IMR-90 (cell line): ENCODE data around the gene SYNC. TPM values are rescaled to one million over a fixed set of nuclear protein-coding genes. Genes with fewer than 3 reads are reported as not detected.

ENCODE experiments used
- ATAC-seq: fragments of 200-7000 bp; cut with Tn5 transposase; 2 replicates; pipeline ENCODE4 v1.9.1; 2020; ENCODE audit warnings: low read depth, mild to moderate bottlenecking, moderate library complexity
- BruUV-seq: library from RNA; stranded (reverse); fragments of 400-500 nt; replicated peaks from 2 replicates; lab custom pipeline; 2021; lab: Mats Ljungman, UMichigan
- CTCF ChIA-PET: fragments of 300-600 bp; formaldehyde crosslinking; extraction: SDS; loops from one replicate; lab custom pipeline; 2021; ENCODE audit warnings: antibody characterized with exemption; lab: Yijun Ruan, JAX
- POLR2A ChIA-PET: fragments of 300-600 bp; sonication (Branson Sonifier 250); formaldehyde crosslinking; loops from one replicate; lab custom pipeline; 2022; ENCODE audit warnings: antibody characterized with exemption; ENCODE audit not compliant: unreplicated experiment; lab: Charles Lee
- DNase-seq: peaks from one replicate; pipeline ENCODE4 v3.0.0; 2013
- H2AFZ ChIP-seq: replicated peaks from 2 replicates; pipeline ENCODE3; 2013; ENCODE audit warnings: low read length, mild to moderate bottlenecking; ENCODE audit not compliant: poor library complexity
- H2AK5ac ChIP-seq: 2 replicates; pipeline ENCODE4 v1.6.1; 2013; ENCODE audit warnings: low read depth, low read length, inconsistent platforms
- H2AK9ac ChIP-seq: replicated peaks from 2 replicates; pipeline ENCODE3; 2013; ENCODE audit warnings: mild to moderate bottlenecking, low read depth, low read length, moderate library complexity; ENCODE audit not compliant: poor library complexity
- H2BK120ac ChIP-seq: 2 replicates; pipeline ENCODE4 v1.6.1; 2013; ENCODE audit warnings: low read depth, low read length, inconsistent platforms
- H2BK15ac ChIP-seq: 3 replicates; pipeline ENCODE4 v1.6.1; 2013; ENCODE audit warnings: low read depth, low read length, inconsistent platforms
- H2BK20ac ChIP-seq: 2 replicates; pipeline ENCODE4 v1.6.1; 2013; ENCODE audit warnings: low read depth, mild to moderate bottlenecking, inconsistent platforms, low read length, moderate library complexity
- H2BK5ac ChIP-seq: 2 replicates; pipeline ENCODE4 v1.6.1; 2013; ENCODE audit warnings: mild to moderate bottlenecking, low read depth, low read length, inconsistent platforms; ENCODE audit not compliant: poor library complexity, severe bottlenecking
- H3K14ac ChIP-seq: replicated peaks from 2 replicates; pipeline ENCODE4 v1.6.1; 2013; ENCODE audit warnings: low read depth, low read length, inconsistent platforms
- H3K18ac ChIP-seq: 2 replicates; pipeline ENCODE4 v1.6.1; 2013; ENCODE audit warnings: low read depth, low read length, control low read depth
- H3K23ac ChIP-seq: 2 replicates; pipeline ENCODE4 v1.6.1; 2013; ENCODE audit warnings: low read depth, low read length, inconsistent platforms
- H3K27ac ChIP-seq: 2 replicates; pipeline ENCODE4 v1.5.1; 2013; ENCODE audit warnings: mild to moderate bottlenecking, control low read depth, low read length; ENCODE audit not compliant: insufficient read depth
- H3K27me3 ChIP-seq: 2 replicates; pipeline ENCODE4 v1.6.1; 2013; ENCODE audit warnings: low read length; ENCODE audit not compliant: control insufficient read depth, insufficient read depth
- H3K36me3 ChIP-seq: 2 replicates; pipeline ENCODE4 v1.6.1; 2013; ENCODE audit warnings: low read length, mixed read lengths; ENCODE audit not compliant: control insufficient read depth, insufficient read depth
- H3K4ac ChIP-seq: 2 replicates; pipeline ENCODE4 v1.6.1; 2013; ENCODE audit warnings: low read depth, low read length, inconsistent platforms
- H3K4me1 ChIP-seq: 2 replicates; pipeline ENCODE4 v1.6.1; 2013; ENCODE audit warnings: low read length, mixed read lengths; ENCODE audit not compliant: control insufficient read depth, insufficient read depth
- H3K4me2 ChIP-seq: 2 replicates; pipeline ENCODE4 v1.6.1; 2013; ENCODE audit warnings: low read depth, mild to moderate bottlenecking, control low read depth, low read length, moderate library complexity
- H3K4me3 ChIP-seq: 2 replicates; pipeline ENCODE4 v1.5.1; 2013; ENCODE audit warnings: low read depth, mild to moderate bottlenecking, control low read depth, low read length, moderate library complexity; ENCODE audit not compliant: insufficient read depth
- H3K56ac ChIP-seq: 2 replicates; pipeline ENCODE4 v1.6.1; 2013; ENCODE audit warnings: low read length, inconsistent platforms; ENCODE audit not compliant: insufficient read depth; ENCODE audit errors: extremely low read depth
- H3K79me1 ChIP-seq, 2 experiments: 2 replicates each; pipeline ENCODE4 v1.6.1; 2013; ENCODE audit warnings: low read length in 2 of 2, inconsistent platforms in 1 of 2, low read depth in 1 of 2
- H3K9ac ChIP-seq: 2 replicates; pipeline ENCODE4 v1.6.1; 2013; ENCODE audit warnings: low read depth, low read length, control low read depth
- H3K9me1 ChIP-seq: 2 replicates; pipeline ENCODE4 v1.6.1; 2013; ENCODE audit warnings: low read length, inconsistent platforms; ENCODE audit not compliant: insufficient read depth
- H3K9me3 ChIP-seq: 2 replicates; pipeline ENCODE4 v1.6.1; 2013; ENCODE audit warnings: low read length; ENCODE audit not compliant: control insufficient read depth, insufficient read depth
- H4K20me1 ChIP-seq: 2 replicates; pipeline ENCODE4 v1.6.1; 2013; ENCODE audit warnings: low read length, inconsistent platforms; ENCODE audit not compliant: insufficient read depth
- H4K5ac ChIP-seq: 2 replicates; pipeline ENCODE4 v1.6.1; 2013; ENCODE audit warnings: mild to moderate bottlenecking, low read depth, low read length, control low read depth
- H4K8ac ChIP-seq, 2 experiments: 2 replicates each; pipeline ENCODE4 v1.6.1; 2013; ENCODE audit warnings: low read depth in 2 of 2, low read length in 2 of 2, control low read depth in 1 of 2, inconsistent platforms in 1 of 2
- H4K91ac ChIP-seq: 2 replicates; pipeline ENCODE4 v1.6.1; 2013; ENCODE audit warnings: low read depth, low read length, inconsistent platforms; ENCODE audit not compliant: insufficient read depth
- BHLHE40 ChIP-seq: fragments of 150-350 bp; IDR thresholded peaks from 2 replicates; pipeline ENCODE4 v1.6.1; 2016; ENCODE audit warnings: mild to moderate bottlenecking, low read depth, low read length
- CEBPB ChIP-seq: IDR thresholded peaks from 2 replicates; pipeline ENCODE4 v1.6.1; 2012; ENCODE audit warnings: low read depth, low read length, improper control_type of control experiment
- CHD1 ChIP-seq: IDR thresholded peaks from 2 replicates; pipeline ENCODE4 v1.6.1; 2012; ENCODE audit warnings: low read depth, low read length, improper control_type of control experiment
- FOS ChIP-seq: fragments of 150-350 bp; IDR thresholded peaks from 2 replicates; pipeline ENCODE4 v1.6.1; 2016; ENCODE audit warnings: low read depth, low read length
- MAFK ChIP-seq: IDR thresholded peaks from 2 replicates; pipeline ENCODE4 v1.6.1; 2012; ENCODE audit warnings: low read depth, low read length, improper control_type of control experiment
- MXI1 ChIP-seq: IDR thresholded peaks from 2 replicates; pipeline ENCODE4 v1.6.1; 2012; ENCODE audit warnings: low read depth, mild to moderate bottlenecking, low read length, moderate library complexity, borderline replicate concordance
- NFE2L2 ChIP-seq: fragments of 150-350 bp; IDR thresholded peaks from 2 replicates; pipeline ENCODE4 v1.6.1; 2016; ENCODE audit warnings: low read depth, mild to moderate bottlenecking, low read length
- POLR2A ChIP-seq: IDR thresholded peaks from 2 replicates; pipeline ENCODE4 v1.6.1; 2012; ENCODE audit warnings: mild to moderate bottlenecking, low read depth, low read length
- RAD21 ChIP-seq: IDR thresholded peaks from 2 replicates; pipeline ENCODE4 v1.6.1; 2012; ENCODE audit warnings: low read length, improper control_type of control experiment
- RCOR1 ChIP-seq: IDR thresholded peaks from 2 replicates; pipeline ENCODE4 v1.6.1; 2012; ENCODE audit warnings: mild to moderate bottlenecking, low read length, improper control_type of control experiment; ENCODE audit not compliant: insufficient replicate concordance
- RFX5 ChIP-seq: IDR thresholded peaks from 2 replicates; pipeline ENCODE4 v1.8.0; 2012; ENCODE audit warnings: low read depth, mild to moderate bottlenecking, low read length, moderate library complexity
- SMC3 ChIP-seq: fragments of 150-350 bp; IDR thresholded peaks from 2 replicates; pipeline ENCODE4 v1.6.1; 2016; ENCODE audit warnings: low read depth, mild to moderate bottlenecking, antibody characterized with exemption, low read length, moderate library complexity
- WGBS, 2 experiments: methylation state at CpG; one replicate each; pipeline versions ENCODE4 v1.1.5 to v1.1.7; 2013; ENCODE audit warnings: missing lambda C conversion rate in 2 of 2; ENCODE audit not compliant: insufficient read length in 1 of 2; ENCODE audit errors: extremely low coverage in 2 of 2; 5-methylcytosine and 5-hydroxymethylcytosine counted together
- dilution Hi-C: fragments of 300-500 bp; cut with HindIII; formaldehyde crosslinking; loops from one replicate; pipeline ENCODE4 v1.14.3; 2018; ENCODE audit warnings: low sequenced_read_pairs; ENCODE audit not compliant: unreplicated experiment
- in situ Hi-C: fragments of 300-500 bp; cut with MboI; formaldehyde crosslinking; loops from 3 replicates; pipeline ENCODE4 v1.14.3; 2019; ENCODE audit warnings: low sequenced_read_pairs, inconsistent platforms, mixed read lengths
- intact Hi-C: fragments of 100-400 bp; cut with micrococcal nuclease; formaldehyde crosslinking; loops from 2 replicates; pipeline ENCODE4 v1.10.0; 2022
- polyA plus RNA-seq, 3 experiments: library from polyadenylated mRNA; depleted of rRNA; stranded (reverse); fragments of >200 nt; gene quantifications; 2 replicates each; pipeline ENCODE4 v1.2.3, GENCODE V29; 2012; ENCODE audit warnings: low replicate concordance in 1 of 3
- total RNA-seq: library from RNA; depleted of rRNA; stranded (reverse); fragments of >200 nt; gene quantifications from 2 replicates; pipeline ENCODE4 v1.2.3, GENCODE V29; 2012
- TF ChIP-seq, protein P1 (sequence below): fragments of 150-350 bp; IDR thresholded peaks from 2 replicates; pipeline ENCODE4 v1.6.1; 2017; ENCODE audit warnings: mild to moderate bottlenecking, antibody characterized with exemption, low read length, low read depth
- TF ChIP-seq, protein P2 (sequence below): conservative IDR thresholded peaks from 2 replicates; pipeline ENCODE4 v1.5.1; 2012; ENCODE audit warnings: mild to moderate bottlenecking, low read depth, low read length, improper control_type of control experiment
- TF ChIP-seq, protein P3 (sequence below): fragments of 150-350 bp; IDR thresholded peaks from 2 replicates; pipeline ENCODE4 v1.6.1; 2016; ENCODE audit warnings: low read depth, mild to moderate bottlenecking, low read length, moderate library complexity, borderline replicate concordance

The SYNC gene
- total and polyA plus RNA-seq, 2 of the 4 experiments (the other 2 are of a cell fraction): 48.9 to 103 TPM

DNA sequence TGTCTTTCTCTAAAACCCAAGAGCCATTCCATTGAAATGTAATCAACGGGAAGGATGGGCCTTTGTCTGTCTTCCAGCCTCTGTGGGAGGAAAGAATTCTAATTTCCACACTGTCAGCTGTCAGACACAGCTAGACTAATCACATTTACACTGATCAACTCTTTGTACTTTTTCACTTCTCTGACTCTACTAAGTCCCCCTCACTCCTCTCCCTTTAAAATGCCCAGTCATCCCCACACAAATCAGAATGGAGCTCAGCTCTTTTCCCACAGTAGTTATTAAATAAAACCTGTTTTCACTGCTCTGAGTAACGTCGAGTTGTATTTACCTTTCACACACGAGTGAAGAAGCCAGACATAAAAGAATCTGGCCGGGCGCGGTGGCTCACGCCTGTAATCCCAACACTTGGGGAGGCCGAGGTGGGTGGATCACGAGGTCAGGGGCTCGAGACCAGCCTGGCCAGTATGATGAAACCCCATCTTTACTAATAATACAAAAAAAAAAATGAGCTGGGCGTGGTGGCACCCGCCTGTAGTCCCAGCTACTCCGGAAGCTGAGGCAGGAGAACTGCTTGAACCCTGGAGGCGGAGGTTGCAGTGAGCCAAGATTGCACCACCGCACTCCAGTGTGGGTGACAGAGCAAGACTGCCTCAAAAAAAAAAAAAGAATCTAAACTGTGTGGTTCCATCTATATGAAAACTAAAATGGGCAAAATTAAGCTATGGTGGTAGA lies 65.5 kb downstream of the SYNC start:
- Histone ChIP-seq H4K91ac (no peak overlapping the region), H3K14ac (no peak overlapping the region), H4K5ac (no peak overlapping the region), H2AK9ac (no peak overlapping the region), H3K27ac (no peak overlapping the region), H4K8ac (no peak overlapping the region), H3K9me3 (no peaks in the 10 kb centered on the region), H3K18ac (no peak overlapping the region), H2AK5ac (no peak overlapping the region), H3K23ac (no peak overlapping the region), H2BK20ac (no peak overlapping the region), H2BK5ac (no peak overlapping the region), H3K56ac (no peak overlapping the region), H3K4me3 (no peak overlapping the region), H3K4ac (no peak overlapping the region), H3K4me2 (no peak overlapping the region), H3K9ac (no peak overlapping the region), H3K79me1 (peaks cover 19 to 42% of the 10 kb centered on the region in 2 experiments), H2BK15ac (no peak overlapping the region), H3K27me3 (no peaks in the 10 kb centered on the region), H3K4me1 (no peaks in the 10 kb centered on the region), H3K36me3 (peaks cover 10% of the 10 kb centered on the region), H3K9me1 (peaks cover 8% of the 10 kb centered on the region), H4K20me1 (peaks cover 3% of the 10 kb centered on the region), H2BK120ac (no peak overlapping the region), H2AFZ (no peak overlapping the region)
- DNase-seq (no peak), ATAC-seq (no peak)
- in situ Hi-C loops: no loop called here
- dilution Hi-C loops: no loop called here
- WGBS, 2 experiments: 100% methylated on average over 4 of the region's 16 CpGs; no CpG with 5 or more reads in 1 of the 2 experiments
- ChIA-PET POLR2A (no interaction called here), CTCF (interaction anchor here (0.6 to 1.1 kb wide), 3 partner anchors 14 to 431 kb away, joined by 3 to 9 read pairs (median 4); partner anchors contain the start of gene RBBP4)
- no TSS peak for BruUV-seq
- intact Hi-C loops: no loop called here
- TF ChIP-seq POLR2A: no peak
- TF ChIP-seq MXI1: no peak
- no peak for TF ChIP-seq RAD21
- no peak for TF ChIP-seq FOS
- TF ChIP-seq, protein P1, sequence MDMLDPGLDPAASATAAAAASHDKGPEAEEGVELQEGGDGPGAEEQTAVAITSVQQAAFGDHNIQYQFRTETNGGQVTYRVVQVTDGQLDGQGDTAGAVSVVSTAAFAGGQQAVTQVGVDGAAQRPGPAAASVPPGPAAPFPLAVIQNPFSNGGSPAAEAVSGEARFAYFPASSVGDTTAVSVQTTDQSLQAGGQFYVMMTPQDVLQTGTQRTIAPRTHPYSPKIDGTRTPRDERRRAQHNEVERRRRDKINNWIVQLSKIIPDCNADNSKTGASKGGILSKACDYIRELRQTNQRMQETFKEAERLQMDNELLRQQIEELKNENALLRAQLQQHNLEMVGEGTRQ: no peak
- TF ChIP-seq NFE2L2: no peak
- no peak for TF ChIP-seq CHD1
- TF ChIP-seq CEBPB: no peak
- TF ChIP-seq, protein P2, sequence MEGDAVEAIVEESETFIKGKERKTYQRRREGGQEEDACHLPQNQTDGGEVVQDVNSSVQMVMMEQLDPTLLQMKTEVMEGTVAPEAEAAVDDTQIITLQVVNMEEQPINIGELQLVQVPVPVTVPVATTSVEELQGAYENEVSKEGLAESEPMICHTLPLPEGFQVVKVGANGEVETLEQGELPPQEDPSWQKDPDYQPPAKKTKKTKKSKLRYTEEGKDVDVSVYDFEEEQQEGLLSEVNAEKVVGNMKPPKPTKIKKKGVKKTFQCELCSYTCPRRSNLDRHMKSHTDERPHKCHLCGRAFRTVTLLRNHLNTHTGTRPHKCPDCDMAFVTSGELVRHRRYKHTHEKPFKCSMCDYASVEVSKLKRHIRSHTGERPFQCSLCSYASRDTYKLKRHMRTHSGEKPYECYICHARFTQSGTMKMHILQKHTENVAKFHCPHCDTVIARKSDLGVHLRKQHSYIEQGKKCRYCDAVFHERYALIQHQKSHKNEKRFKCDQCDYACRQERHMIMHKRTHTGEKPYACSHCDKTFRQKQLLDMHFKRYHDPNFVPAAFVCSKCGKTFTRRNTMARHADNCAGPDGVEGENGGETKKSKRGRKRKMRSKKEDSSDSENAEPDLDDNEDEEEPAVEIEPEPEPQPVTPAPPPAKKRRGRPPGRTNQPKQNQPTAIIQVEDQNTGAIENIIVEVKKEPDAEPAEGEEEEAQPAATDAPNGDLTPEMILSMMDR: no peak
- no peak for TF ChIP-seq BHLHE40
- TF ChIP-seq SMC3: no peak
- TF ChIP-seq, protein P3, sequence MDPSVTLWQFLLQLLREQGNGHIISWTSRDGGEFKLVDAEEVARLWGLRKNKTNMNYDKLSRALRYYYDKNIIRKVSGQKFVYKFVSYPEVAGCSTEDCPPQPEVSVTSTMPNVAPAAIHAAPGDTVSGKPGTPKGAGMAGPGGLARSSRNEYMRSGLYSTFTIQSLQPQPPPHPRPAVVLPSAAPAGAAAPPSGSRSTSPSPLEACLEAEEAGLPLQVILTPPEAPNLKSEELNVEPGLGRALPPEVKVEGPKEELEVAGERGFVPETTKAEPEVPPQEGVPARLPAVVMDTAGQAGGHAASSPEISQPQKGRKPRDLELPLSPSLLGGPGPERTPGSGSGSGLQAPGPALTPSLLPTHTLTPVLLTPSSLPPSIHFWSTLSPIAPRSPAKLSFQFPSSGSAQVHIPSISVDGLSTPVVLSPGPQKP: no peak
- TF ChIP-seq RFX5: no peak
- TF ChIP-seq MAFK: no peak
- TF ChIP-seq RCOR1: no peak
